Measurements from ENCODE around the gene SUPT20H.

SUPT20H gene

GRCh38 chr13:36959456-36960116 lies 99.9 kb downstream of the SUPT20H start:
- no peak for TF ChIP-seq CTCF (IDR thresholded peaks at IDR 0.05; ENCODE audit: low read depth, low read length)
- DNase-seq: no peak
- H3K36me3 ChIP-seq: peaks cover 51% of the 10 kb centered on the region

More at GRCh38 chr13:36959456-36960116, 99.9 kb downstream of the SUPT20H start:
- Histone ChIP-seq H3K4me1 (peaks cover 13% of the 10 kb centered on the region), H3K9me3 (no peaks in the 10 kb centered on the region), H3K27me3 (no peaks in the 10 kb centered on the region), H3K4me3 (ENCODE audit: low read depth, low read length) (no peak overlapping the region)
